Activated naive CD8-positive, alpha-beta T cell treated with anti-CD3 and anti-CD28 coated beads, Interleukin-2, amount 50 U/mL, for 16 hours (primary cell): Measurements from ENCODE around the gene RAB40C.

Experiments
- DNase-seq: peaks from one replicate; pipeline ENCODE4 v3.0.0-alpha.2; 2020; ENCODE audit warnings: low read depth, low spot score

RAB40C gene

DNA sequence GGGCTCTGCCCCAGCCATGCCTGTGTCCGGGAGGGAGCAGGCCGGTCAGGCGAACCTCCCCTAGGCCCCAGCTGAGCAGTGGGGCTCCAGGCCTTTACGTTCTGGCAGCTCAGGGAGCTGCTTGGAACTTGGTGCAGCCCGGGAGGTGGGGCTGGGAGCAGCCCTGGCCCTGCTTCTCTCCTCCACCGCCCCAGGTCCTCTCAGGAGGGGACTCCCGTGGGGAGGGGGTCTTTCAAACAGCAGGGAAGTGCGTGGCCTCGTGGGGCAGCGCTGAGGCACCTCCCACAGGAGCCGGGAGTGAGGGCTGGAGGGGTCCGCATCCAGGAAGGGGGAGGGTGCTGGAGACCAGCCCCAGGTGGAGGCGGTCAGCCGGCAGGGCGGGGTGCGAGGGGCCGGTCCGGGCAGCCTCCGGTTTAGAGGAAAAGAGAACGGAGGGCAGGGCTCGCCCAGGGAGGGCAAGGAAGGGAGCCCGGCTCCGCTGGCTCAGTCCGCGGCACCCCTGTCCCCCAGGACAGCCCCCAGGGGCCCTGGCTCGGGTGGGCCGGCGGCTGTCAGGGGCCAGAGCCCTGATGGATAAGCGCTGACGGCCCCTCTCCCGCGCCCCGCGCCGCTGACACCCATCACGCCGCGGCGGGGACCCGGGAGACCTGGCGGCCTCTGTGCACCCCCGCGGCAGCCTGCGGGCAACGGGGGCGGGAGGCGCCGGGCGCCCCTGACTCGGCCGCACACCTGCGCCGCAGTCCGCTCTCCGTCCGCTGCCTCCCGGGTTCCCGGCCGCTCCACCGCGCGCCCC lies 30.3 kb upstream of the RAB40C start:
- no peak for DNase-seq

- DNase-seq: no peak
Observed at GRCh38 chr16:560204-560700, 29.6 kb upstream of the RAB40C start, which contains the start of gene PRR35. PRR35 (plus strand) TSS chr16:560394; CDS start chr16:563295, 2,901 bp downstream.

DNA sequence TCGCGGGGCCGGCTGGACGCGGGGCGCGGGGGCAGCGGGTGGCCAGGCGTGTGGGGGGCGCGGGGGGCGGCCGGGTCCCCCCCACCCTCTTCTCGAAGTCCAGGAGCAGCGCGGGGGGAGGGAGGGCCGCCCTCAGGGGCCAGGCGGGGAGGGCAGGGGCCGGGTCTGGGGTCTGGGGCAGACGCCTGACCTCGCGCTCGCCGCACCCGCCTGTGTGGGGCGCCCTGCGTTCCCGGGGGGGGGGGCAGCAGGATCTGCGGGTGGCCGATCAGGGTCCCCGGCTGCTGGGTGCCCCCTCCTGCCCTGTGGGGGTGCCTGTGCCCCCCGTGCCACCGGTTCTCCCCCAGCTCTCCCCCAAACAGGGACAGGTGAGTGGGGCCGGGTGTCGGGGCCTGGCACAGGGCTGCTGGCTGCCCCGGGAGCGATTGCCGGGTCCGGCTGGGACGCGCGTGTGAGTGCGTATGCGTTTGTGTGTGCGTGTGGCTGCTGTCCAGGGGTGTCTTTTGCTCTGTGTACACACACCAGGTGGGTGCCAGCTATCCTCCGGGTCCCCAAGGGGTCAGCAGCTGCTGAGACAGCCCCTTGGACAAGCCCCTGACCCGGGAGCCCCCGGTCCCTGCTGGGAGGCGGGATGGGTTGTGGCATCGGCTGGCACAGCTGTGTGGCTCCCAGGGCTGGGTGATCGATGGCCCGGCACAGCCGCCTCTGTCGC lies 29.0 kb upstream of the RAB40C start:
- no peak for DNase-seq

- no peak for DNase-seq
Observed at GRCh38 chr16:561413-561794, 28.5 kb upstream of the RAB40C start.

DNA sequence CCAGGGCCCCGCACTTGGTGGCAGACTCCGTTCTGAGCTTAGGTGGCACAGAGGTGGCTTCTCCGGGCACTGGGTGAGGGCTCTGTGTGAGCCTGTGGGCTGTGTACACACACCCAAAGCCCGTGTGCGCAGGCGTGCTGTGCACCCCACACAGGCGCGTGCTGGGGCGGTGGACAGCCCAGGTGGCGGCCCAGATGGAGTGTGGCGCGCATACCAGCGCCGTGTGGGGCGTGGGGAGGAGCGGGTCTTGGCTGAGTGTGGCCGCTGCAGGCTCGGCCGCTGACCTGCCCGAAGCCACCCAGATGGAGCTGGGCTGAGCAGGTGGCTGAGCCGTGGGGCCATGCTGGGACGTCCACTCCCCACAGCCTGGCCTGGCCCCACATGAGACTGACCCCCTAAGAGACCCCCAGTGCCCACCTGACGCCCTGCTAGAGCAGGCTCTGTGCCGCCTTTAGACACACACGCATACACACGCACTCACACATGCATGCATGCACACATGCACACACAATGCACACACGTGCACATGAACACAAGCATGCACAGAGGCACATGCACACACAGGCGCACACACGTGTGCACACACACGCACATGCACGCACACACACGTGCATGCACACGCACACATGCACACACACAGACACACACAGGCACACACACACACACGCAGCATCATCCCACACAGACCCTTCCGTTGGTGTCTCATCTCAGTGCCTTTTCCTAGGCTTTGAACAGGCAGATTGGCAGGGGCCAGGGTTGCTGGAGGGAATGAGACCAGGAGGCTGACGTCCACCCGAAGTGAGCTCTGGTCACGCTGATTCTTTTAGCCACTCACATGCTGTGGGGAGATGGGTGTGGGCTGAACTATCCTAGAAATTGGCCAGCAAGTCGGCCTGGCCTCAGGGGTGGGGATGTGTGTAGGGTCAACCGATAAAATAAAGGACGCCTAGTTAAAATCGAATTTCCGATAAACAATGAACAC lies 27.6 kb upstream of the RAB40C start:
- no peak for DNase-seq

- no peak for DNase-seq
Observed at GRCh38 chr16:563072-563644, 26.7 kb upstream of the RAB40C start.

DNA sequence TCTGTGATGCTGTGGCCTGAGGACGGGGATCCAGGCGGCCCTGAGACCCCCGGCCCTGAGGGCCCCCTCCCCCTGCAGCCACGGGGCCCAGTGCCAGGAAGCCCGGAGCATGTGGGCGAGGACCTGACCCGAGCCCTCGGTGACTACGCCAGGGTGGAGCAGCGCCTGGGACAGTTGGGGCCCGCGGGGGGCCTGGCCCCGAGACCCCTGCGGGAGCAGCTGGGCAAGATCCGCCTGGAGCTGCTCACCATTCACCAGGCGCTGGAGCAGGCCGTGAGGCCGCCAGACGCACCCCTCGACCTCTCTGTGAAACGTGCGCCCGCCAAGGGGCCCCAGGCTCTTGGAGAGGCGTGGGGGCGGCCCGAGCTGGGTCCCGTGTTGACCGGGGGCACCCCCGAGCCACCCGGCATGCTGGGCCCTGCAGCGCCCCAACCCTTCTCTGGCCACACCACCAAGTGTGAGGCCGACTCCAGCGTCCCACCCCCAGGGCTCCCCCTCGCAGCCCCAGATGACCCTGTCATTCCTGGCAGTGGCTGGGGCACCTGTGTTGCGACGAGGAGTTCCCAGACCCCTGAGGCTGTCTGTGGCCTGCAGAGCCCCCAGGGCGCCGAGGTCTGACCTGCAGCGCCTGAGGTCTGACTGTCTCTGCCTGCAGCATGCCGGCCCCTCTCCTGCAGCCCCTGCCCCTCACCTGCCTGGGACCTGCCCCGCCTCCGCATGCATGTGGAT lies 25.0 kb upstream of the RAB40C start:
- no peak for DNase-seq

GRCh38 chr16:565419-566330 lies 24.2 kb upstream of the RAB40C start:
- DNase-seq: no peak

- DNase-seq: no peak
Observed at GRCh38 chr16:566475-567372, 23.1 kb upstream of the RAB40C start, which contains the start of gene NHLRC4. NHLRC4 (plus strand) TSS chr16:567005; CDS start chr16:568048, 1,043 bp downstream.

- DNase-seq: no peak
Observed at GRCh38 chr16:567373-568256, 22.3 kb upstream of the RAB40C start.

- DNase-seq: no peak
Observed at GRCh38 chr16:568401-569258, 21.2 kb upstream of the RAB40C start.

GRCh38 chr16:569445-570254 lies 20.2 kb upstream of the RAB40C start, which contains the start of gene PIGQ:
PIGQ (plus strand) TSS chr16:569968; CDS start chr16:574075, 4,107 bp downstream.
- peak; percentile 23 for DNase-seq

- DNase-seq: no peak
Observed at GRCh38 chr16:572865-573650, 16.8 kb upstream of the RAB40C start.

GRCh38 chr16:574021-574760 lies 15.7 kb upstream of the RAB40C start:
- DNase-seq: no peak
